DMS153 treated with DMSO at 0.1 percent for 48 hours (cell line): ENCODE data around the gene USP17L25.
"Not testable (repeated sequence)": the region's sequence is repeated elsewhere in the genome, so short reads cannot be mapped to it uniquely, and the experiment has no call there.

Source experiments
- DNase-seq: peaks from one replicate; lab custom pipeline; 2025; ENCODE audit not compliant: unreplicated experiment; lab: John Stamatoyannopoulos, UW

USP17L25 gene, protein sequence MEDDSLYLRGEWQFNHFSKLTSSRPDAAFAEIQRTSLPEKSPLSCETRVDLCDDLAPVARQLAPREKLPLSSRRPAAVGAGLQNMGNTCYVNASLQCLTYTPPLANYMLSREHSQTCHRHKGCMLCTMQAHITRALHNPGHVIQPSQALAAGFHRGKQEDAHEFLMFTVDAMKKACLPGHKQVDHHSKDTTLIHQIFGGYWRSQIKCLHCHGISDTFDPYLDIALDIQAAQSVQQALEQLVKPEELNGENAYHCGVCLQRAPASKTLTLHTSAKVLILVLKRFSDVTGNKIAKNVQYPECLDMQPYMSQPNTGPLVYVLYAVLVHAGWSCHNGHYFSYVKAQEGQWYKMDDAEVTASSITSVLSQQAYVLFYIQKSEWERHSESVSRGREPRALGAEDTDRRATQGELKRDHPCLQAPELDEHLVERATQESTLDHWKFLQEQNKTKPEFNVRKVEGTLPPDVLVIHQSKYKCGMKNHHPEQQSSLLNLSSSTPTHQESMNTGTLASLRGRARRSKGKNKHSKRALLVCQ

DNA sequence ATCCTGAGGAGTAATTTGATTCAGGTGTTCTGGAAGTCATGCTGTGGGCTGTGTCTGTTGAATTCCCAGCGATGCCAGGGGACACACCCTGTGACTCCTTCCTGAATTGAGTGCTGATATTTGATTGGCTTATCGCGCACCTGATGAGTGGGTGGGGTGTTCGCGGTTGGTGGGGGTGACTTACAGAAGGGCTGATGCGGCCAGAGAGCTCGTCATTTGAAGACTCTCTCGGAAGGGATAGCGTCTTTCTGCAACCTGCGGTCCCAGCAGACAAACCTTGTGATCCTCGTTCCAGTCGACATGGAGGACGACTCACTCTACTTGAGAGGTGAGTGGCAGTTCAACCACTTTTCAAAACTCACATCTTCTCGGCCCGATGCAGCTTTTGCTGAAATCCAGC, at the start of gene USP17L25:
USP17L25 (plus strand) TSS at position 301 of the 400 bp plus-strand sequence; CDS start at position 301, 0 bp downstream.
- DNase-seq = not testable (repeated sequence)

DNA sequence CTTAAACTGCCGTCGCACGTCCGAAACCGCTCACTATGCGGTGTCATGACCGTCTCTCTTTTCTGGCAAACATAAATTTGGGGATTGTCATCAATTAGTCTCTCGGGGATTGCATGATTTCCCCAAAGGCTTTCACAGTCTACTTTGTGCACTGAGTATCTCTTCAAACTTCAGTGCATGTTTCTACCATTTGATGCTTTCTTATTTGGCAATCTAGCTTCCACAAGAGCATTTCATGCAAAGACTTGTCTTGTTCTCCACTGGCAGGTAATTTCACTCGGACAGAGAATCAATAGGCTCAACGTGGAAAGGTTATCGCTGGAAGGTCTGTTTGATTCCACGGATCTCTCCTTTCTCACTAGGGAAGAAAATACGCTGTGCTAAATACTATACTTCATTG, 5.5 kb upstream of the USP17L25 start:
- not testable (repeated sequence) for DNase-seq

DNA sequence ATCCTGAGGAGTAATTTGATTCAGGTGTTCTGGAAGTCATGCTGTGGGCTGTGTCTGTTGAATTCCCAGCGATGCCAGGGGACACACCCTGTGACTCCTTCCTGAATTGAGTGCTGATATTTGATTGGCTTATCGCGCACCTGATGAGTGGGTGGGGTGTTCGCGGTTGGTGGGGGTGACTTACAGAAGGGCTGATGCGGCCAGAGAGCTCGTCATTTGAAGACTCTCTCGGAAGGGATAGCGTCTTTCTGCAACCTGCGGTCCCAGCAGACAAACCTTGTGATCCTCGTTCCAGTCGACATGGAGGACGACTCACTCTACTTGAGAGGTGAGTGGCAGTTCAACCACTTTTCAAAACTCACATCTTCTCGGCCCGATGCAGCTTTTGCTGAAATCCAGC, 4.8 kb upstream of the USP17L25 start, which contains the start of gene USP17L24:
USP17L24 (plus strand) TSS at position 301 of the 400 bp plus-strand sequence; CDS start at position 301, 0 bp downstream.
- not testable (repeated sequence) for DNase-seq

DNA sequence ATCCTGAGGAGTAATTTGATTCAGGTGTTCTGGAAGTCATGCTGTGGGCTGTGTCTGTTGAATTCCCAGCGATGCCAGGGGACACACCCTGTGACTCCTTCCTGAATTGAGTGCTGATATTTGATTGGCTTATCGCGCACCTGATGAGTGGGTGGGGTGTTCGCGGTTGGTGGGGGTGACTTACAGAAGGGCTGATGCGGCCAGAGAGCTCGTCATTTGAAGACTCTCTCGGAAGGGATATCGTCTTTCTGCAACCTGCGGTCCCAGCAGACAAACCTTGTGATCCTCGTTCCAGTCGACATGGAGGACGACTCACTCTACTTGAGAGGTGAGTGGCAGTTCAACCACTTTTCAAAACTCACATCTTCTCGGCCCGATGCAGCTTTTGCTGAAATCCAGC, 4.6 kb downstream of the USP17L25 start, which contains the start of gene USP17L26:
USP17L26 (plus strand) TSS at position 301 of the 400 bp plus-strand sequence; CDS start at position 301, 0 bp downstream.
- not testable (repeated sequence) for DNase-seq

DNA sequence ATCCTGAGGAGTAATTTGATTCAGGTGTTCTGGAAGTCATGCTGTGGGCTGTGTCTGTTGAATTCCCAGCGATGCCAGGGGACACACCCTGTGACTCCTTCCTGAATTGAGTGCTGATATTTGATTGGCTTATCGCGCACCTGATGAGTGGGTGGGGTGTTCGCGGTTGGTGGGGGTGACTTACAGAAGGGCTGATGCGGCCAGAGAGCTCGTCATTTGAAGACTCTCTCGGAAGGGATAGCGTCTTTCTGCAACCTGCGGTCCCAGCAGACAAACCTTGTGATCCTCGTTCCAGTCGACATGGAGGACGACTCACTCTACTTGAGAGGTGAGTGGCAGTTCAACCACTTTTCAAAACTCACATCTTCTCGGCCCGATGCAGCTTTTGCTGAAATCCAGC, 9.4 kb downstream of the USP17L25 start, which contains the start of gene USP17L5:
USP17L5 (plus strand) TSS at position 301 of the 400 bp plus-strand sequence; CDS start at position 301, 0 bp downstream.
- not testable (repeated sequence) for DNase-seq

DNA sequence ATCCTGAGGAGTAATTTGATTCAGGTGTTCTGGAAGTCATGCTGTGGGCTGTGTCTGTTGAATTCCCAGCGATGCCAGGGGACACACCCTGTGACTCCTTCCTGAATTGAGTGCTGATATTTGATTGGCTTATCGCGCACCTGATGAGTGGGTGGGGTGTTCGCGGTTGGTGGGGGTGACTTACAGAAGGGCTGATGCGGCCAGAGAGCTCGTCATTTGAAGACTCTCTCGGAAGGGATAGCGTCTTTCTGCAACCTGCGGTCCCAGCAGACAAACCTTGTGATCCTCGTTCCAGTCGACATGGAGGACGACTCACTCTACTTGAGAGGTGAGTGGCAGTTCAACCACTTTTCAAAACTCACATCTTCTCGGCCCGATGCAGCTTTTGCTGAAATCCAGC, 14.1 kb downstream of the USP17L25 start, which contains the start of gene USP17L27:
USP17L27 (plus strand) TSS at position 301 of the 400 bp plus-strand sequence; CDS start at position 301, 0 bp downstream.
- DNase-seq = not testable (repeated sequence)

DNA sequence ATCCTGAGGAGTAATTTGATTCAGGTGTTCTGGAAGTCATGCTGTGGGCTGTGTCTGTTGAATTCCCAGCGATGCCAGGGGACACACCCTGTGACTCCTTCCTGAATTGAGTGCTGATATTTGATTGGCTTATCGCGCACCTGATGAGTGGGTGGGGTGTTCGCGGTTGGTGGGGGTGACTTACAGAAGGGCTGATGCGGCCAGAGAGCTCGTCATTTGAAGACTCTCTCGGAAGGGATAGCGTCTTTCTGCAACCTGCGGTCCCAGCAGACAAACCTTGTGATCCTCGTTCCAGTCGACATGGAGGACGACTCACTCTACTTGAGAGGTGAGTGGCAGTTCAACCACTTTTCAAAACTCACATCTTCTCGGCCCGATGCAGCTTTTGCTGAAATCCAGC, 18.9 kb downstream of the USP17L25 start, which contains the start of gene USP17L28:
USP17L28 (plus strand) TSS at position 301 of the 400 bp plus-strand sequence; CDS start at position 301, 0 bp downstream.
- not testable (repeated sequence) for DNase-seq

DNA sequence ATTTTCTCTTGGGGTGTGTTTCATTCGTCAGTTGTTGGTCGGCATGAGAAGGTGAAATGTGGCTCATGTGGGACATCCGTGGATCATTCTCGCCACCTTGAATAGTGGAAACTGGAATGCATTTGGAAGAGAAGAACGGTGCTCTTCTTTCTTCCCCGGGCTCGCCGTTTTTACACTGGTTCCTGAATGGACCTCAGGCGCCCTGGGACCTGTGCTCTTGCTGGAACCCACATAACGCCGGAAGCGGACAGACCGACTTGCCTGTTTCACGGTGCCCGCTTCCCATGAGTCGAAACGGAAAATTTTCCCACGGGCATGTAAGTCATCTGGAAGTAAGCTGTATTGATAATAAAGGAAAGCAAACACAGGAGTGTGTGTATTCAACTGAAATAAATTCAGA, 21.2 kb downstream of the USP17L25 start:
- DNase-seq = not testable (repeated sequence)

DNA sequence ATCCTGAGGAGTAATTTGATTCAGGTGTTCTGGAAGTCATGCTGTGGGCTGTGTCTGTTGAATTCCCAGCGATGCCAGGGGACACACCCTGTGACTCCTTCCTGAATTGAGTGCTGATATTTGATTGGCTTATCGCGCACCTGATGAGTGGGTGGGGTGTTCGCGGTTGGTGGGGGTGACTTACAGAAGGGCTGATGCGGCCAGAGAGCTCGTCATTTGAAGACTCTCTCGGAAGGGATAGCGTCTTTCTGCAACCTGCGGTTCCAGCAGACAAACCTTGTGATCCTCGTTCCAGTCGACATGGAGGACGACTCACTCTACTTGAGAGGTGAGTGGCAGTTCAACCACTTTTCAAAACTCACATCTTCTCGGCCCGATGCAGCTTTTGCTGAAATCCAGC, 23.6 kb downstream of the USP17L25 start, which contains the start of gene USP17L29:
USP17L29 (plus strand) TSS at position 301 of the 400 bp plus-strand sequence; CDS start at position 301, 0 bp downstream.
- DNase-seq = not testable (repeated sequence)

DNA sequence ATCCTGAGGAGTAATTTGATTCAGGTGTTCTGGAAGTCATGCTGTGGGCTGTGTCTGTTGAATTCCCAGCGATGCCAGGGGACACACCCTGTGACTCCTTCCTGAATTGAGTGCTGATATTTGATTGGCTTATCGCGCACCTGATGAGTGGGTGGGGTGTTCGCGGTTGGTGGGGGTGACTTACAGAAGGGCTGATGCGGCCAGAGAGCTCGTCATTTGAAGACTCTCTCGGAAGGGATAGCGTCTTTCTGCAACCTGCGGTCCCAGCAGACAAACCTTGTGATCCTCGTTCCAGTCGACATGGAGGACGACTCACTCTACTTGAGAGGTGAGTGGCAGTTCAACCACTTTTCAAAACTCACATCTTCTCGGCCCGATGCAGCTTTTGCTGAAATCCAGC, 33.1 kb downstream of the USP17L25 start, which contains the start of gene USP17L30:
USP17L30 (plus strand) TSS at position 301 of the 400 bp plus-strand sequence; CDS start at position 301, 0 bp downstream.
- not testable (repeated sequence) for DNase-seq

DNA sequence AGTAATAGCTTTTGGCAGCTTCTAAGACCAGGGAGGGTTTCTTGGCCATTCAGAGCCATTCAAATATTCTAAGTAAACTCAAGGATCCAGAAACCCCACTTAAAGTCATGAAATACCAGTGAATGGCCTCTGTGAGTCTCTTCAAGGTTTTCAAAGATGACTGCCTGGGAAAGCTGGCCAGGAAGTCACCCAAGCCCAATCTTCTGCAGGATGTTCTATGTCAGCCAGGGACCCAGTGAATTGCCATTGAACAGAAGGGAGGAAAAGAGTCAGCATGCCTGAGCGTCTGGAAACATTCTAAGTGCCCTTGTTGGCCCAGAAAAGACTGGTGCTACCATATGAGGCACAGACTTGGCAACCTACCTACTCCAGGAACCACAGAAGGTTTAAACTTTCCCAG, 50.2 kb downstream of the USP17L25 start:
- DNase-seq = not testable (repeated sequence)
